ENCODE results near the gene P2RX7. TPM values are rescaled to one million over a fixed set of nuclear protein-coding genes. Genes with fewer than 3 reads are reported as not detected.

Gene P2RX7
- total and polyA plus RNA-seq, 4 experiments from 2014 or later, result 3.8 to 8.6 (median 7.1) TPM

DNA sequence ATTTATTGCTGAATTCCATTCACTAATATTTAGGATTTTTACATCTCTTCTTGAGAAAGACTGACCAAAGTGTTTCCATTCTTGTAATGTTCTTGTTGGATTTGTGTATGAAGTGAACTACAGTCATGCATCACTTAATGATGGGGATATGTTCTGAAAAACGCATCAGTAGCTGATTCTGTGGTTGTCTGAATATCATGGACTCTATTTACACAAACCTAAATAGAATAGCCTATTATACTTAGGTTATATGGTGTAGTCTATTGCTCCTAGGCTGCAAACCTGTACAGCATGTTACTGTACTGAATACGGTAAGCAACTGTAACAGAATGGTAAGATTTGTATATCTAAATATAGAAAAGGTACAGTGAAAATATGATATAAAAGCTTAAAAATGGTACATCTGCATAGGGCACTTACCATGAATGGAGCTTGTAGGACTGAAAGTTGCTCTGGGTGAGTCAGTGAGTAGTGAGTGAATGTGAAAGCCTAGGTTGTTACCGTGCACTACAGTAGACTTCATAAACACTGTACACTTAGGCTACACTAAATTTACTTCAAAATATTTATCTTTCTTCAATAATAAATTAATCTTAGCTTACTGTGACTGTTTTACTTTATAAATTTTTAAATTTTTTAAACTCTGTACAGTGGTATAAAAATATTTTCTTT lies 49.7 kb downstream of the P2RX7 start:
- ChIA-PET POLR2A (ENCODE audit: partially characterized antibody) (interaction anchor here (0.9 kb wide), 1 partner anchor 9 kb away, joined by 3 read pairs; no protein-coding TSS in a partner anchor), CTCF (ENCODE audit: partially characterized antibody) (interaction anchor here (1.2 kb wide), 1 partner anchor 89 kb away, joined by 3 read pairs; no protein-coding TSS in a partner anchor)
- no peaks in the 10 kb centered on the region for H3K4me1 ChIP-seq (ENCODE audit: insufficient read depth, low read length)
- intact Hi-C loops (cut with micrococcal nuclease), result no loop called here
- H3K27ac Mint-ChIP-seq, result no peak overlapping the region
- no peak overlapping the region for H3K4me3 Mint-ChIP-seq
- H3K27me3 ChIP-seq (ENCODE audit: insufficient read depth, low read length), result no peaks in the 10 kb centered on the region
- H3K4me1 Mint-ChIP-seq, result no peaks in the 10 kb centered on the region
- peaks cover under 1 to 20% of the 10 kb centered on the region in 2 donors for H3K36me3 Mint-ChIP-seq
- no peaks in the 10 kb centered on the region for H3K27me3 Mint-ChIP-seq
- no peaks in the 10 kb centered on the region for H3K36me3 ChIP-seq (ENCODE audit: insufficient read depth, low read length)
- no peak overlapping the region for H3K27ac ChIP-seq (ENCODE audit: low read depth, low read length)
- no peak for DNase-seq
- H3K4me3 ChIP-seq (ENCODE audit: low read length in 2 of 2), result no peak overlapping the region
- no peaks in the 10 kb centered on the region for H3K9me3 ChIP-seq (ENCODE audit: control insufficient read depth in 1 of 2, low read length in 2 of 2)
- peaks cover 0 to 8% (median 2%) of the 10 kb centered on the region in 8 donors for H3K9me3 Mint-ChIP-seq

DNA sequence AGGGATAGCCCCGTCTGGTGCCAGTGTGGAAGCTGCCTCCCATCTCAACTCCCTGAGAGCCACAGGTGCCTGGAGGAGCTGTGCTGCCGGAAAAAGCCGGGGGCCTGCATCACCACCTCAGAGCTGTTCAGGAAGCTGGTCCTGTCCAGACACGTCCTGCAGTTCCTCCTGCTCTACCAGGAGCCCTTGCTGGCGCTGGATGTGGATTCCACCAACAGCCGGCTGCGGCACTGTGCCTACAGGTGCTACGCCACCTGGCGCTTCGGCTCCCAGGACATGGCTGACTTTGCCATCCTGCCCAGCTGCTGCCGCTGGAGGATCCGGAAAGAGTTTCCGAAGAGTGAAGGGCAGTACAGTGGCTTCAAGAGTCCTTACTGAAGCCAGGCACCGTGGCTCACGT lies 51.7 kb downstream of the P2RX7 start:
- no peaks in the 10 kb centered on the region for H3K9me3 ChIP-seq (ENCODE audit: control insufficient read depth in 1 of 2, low read length in 2 of 2)
- no peak for DNase-seq
- no peak overlapping the region for H3K4me3 ChIP-seq (ENCODE audit: low read length in 2 of 2)
- Mint-ChIP-seq H3K27me3 (no peaks in the 10 kb centered on the region), H3K9me3 (peaks cover 0 to 8% (median 2%) of the 10 kb centered on the region in 8 donors), H3K4me1 (no peaks in the 10 kb centered on the region), H3K36me3 (peaks cover 0 to 15% of the 10 kb centered on the region in 2 donors), H3K4me3 (no peak overlapping the region), H3K27ac (no peak overlapping the region)
- H3K4me1 ChIP-seq (ENCODE audit: insufficient read depth, low read length), result no peaks in the 10 kb centered on the region
- intact Hi-C loops (cut with micrococcal nuclease), result no loop called here
- ChIA-PET POLR2A (ENCODE audit: partially characterized antibody) (no interaction called here), CTCF (ENCODE audit: partially characterized antibody) (interaction anchor here (1.0 kb wide), 1 partner anchor 1082 kb away, joined by 3 read pairs; no protein-coding TSS in a partner anchor)
- no peaks in the 10 kb centered on the region for H3K27me3 ChIP-seq (ENCODE audit: insufficient read depth, low read length)
- no peak overlapping the region for H3K27ac ChIP-seq (ENCODE audit: low read depth, low read length)
- no peaks in the 10 kb centered on the region for H3K36me3 ChIP-seq (ENCODE audit: insufficient read depth, low read length)

DNA sequence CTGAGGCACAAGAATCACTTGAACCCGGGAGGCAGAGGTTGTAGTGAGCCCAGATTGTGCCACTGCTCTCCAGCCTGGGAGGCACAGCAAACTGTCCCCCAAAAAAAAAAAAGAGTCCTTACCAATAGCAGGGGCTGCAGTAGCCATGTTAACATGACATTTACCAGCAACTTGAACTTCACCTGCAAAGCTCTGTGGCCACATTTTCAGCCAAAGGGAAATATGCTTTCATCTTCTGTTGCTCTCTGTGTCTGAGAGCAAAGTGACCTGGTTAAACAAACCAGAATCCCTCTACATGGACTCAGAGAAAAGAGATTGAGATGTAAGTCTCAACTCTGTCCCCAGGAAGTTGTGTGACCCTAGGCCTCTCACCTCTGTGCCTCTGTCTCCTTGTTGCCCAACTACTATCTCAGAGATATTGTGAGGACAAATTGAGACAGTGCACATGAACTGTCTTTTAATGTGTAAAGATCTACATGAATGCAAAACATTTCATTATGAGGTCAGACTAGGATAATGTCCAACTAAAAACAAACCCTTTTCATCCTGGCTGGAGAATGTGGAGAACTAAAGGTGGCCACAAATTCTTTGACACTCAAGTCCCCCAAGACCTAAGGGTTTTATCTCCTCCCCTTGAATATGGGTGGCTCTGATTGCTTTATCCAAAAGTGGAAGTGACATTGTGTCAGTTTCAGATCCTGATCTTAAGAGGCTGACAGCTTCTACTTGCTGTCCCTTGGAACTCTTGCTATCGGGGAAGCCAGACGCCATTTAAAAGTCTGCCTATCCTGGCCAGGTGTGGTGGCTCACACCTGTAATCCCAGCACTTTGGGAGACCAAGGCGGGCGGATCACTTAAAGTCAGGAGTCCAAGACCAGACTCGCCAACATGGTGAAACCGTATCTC lies 52.6 kb downstream of the P2RX7 start:
- Mint-ChIP-seq H3K4me1 (no peaks in the 10 kb centered on the region), H3K4me3 (no peak overlapping the region), H3K27ac (no peak overlapping the region), H3K9me3 (peaks cover 0 to 8% (median 2%) of the 10 kb centered on the region in 8 donors), H3K27me3 (no peaks in the 10 kb centered on the region), H3K36me3 (peaks cover 0 to 11% of the 10 kb centered on the region in 2 donors)
- Histone ChIP-seq H3K4me3 (ENCODE audit: low read length in 2 of 2) (no peak overlapping the region), H3K27me3 (ENCODE audit: insufficient read depth, low read length) (no peaks in the 10 kb centered on the region), H3K27ac (ENCODE audit: low read depth, low read length) (no peak overlapping the region), H3K9me3 (ENCODE audit: control insufficient read depth in 1 of 2, low read length in 2 of 2) (no peaks in the 10 kb centered on the region), H3K4me1 (ENCODE audit: insufficient read depth, low read length) (no peaks in the 10 kb centered on the region), H3K36me3 (ENCODE audit: insufficient read depth, low read length) (no peaks in the 10 kb centered on the region)
- CTCF ChIA-PET (ENCODE audit: partially characterized antibody), result interaction anchor here (0.7 to 1.3 kb wide), 4 partner anchors 71 to 1081 kb away, joined by 3 read pairs; no protein-coding TSS in a partner anchor
- POLR2A ChIA-PET (ENCODE audit: partially characterized antibody), result no interaction called here
- intact Hi-C loops (cut with micrococcal nuclease), result no loop called here
- no peak for DNase-seq

DNA sequence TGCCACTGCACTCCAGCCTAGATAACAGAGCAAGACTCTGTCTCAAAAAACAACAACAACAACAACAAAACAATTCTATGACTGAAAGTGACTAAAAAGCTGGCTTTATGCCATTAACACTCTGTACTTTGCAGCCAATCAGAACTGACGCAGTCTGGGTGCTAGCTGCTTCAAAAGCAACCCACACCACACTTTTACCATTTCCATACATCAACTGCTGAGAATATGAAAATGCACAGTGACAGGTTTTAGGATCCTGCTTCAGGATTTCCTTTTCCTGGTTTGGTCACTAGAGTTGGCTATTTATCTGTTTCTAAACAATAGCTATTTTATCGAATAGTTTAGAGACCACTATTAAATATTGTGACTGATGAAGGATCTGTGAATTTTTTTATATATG lies 54.1 kb downstream of the P2RX7 start:
- H3K27me3 Mint-ChIP-seq, result no peaks in the 10 kb centered on the region
- ChIA-PET CTCF (ENCODE audit: partially characterized antibody) (interaction anchor here (1.3 kb wide), 1 partner anchor 243 kb away, joined by 3 read pairs; no protein-coding TSS in a partner anchor), POLR2A (ENCODE audit: partially characterized antibody) (no interaction called here)
- H3K27ac Mint-ChIP-seq, result no peak overlapping the region
- Histone ChIP-seq H3K36me3 (ENCODE audit: insufficient read depth, low read length) (no peaks in the 10 kb centered on the region), H3K4me1 (ENCODE audit: insufficient read depth, low read length) (no peaks in the 10 kb centered on the region), H3K9me3 (ENCODE audit: control insufficient read depth in 1 of 2, low read length in 2 of 2) (no peaks in the 10 kb centered on the region), H3K27me3 (ENCODE audit: insufficient read depth, low read length) (no peaks in the 10 kb centered on the region), H3K4me3 (ENCODE audit: low read length in 2 of 2) (no peak overlapping the region), H3K27ac (ENCODE audit: low read depth, low read length) (no peak overlapping the region)
- no peak overlapping the region for H3K4me3 Mint-ChIP-seq
- intact Hi-C loops (cut with micrococcal nuclease), result no loop called here
- H3K36me3 Mint-ChIP-seq, result peaks cover 0 to 6% of the 10 kb centered on the region in 2 donors
- DNase-seq, result no peak
- peaks cover 0 to 2% (median 0%) of the 10 kb centered on the region in 4 donors for H3K4me1 Mint-ChIP-seq
- H3K9me3 Mint-ChIP-seq, result peaks cover 0 to 6% (median 0%) of the 10 kb centered on the region in 8 donors

DNA sequence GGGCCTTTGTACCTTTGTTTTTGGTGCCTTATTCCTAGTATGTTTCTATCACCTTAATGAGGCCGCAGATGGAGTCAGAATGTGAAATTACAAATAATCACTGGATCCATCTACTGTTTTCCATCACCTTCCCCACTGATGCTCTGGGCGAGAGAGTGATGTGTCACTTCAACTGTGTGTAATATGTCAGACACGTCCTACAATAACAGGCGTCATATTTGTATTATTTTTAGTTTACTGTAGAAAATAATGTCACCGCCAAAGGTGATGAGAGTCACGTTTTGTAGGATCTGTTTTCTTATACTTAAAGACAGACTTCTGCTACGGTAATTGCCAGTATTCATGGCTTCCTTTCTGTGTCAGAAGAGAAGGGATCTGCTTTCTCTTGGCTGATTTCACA lies 54.8 kb downstream of the P2RX7 start:
- H3K27ac ChIP-seq (ENCODE audit: low read depth, low read length), result no peak overlapping the region
- no peak overlapping the region for H3K4me3 ChIP-seq (ENCODE audit: low read length in 2 of 2)
- Mint-ChIP-seq H3K36me3 (no peaks in the 10 kb centered on the region), H3K27me3 (no peaks in the 10 kb centered on the region), H3K9me3 (peaks cover 0 to under 1% (median 0%) of the 10 kb centered on the region in 8 donors), H3K27ac (peak overlapping the region in 1 of 7 donors; percentile 30), H3K4me1 (peaks cover 0 to 2% (median 0%) of the 10 kb centered on the region in 4 donors), H3K4me3 (no peak overlapping the region)
- no peaks in the 10 kb centered on the region for H3K27me3 ChIP-seq (ENCODE audit: insufficient read depth, low read length)
- no peaks in the 10 kb centered on the region for H3K4me1 ChIP-seq (ENCODE audit: insufficient read depth, low read length)
- intact Hi-C loops (cut with micrococcal nuclease), result no loop called here
- ChIA-PET POLR2A (ENCODE audit: partially characterized antibody) (no interaction called here), CTCF (ENCODE audit: partially characterized antibody) (no interaction called here)
- DNase-seq, result no peak
- no peaks in the 10 kb centered on the region for H3K9me3 ChIP-seq (ENCODE audit: control insufficient read depth in 1 of 2, low read length in 2 of 2)
- no peaks in the 10 kb centered on the region for H3K36me3 ChIP-seq (ENCODE audit: insufficient read depth, low read length)

DNA sequence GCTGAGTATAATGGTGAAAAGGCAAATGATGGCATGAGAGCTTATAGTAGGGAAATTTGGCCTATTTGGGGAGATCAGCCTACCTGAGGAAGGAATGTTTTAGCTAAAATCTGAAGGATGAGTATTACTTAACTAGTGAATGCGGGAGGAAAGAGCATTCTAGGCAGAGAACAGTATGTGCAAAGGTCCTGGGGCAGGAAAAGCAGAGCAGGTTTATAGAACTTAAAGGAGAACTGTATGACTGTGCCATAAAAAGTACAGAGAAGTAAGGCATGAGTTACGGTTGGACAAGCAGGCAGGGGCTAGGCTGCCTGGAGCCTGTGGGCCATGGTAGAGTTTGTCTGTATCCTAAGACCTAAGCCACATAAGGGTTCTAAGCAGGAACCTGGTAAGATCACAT lies 55.6 kb downstream of the P2RX7 start:
- H3K36me3 Mint-ChIP-seq, result no peaks in the 10 kb centered on the region

DNA sequence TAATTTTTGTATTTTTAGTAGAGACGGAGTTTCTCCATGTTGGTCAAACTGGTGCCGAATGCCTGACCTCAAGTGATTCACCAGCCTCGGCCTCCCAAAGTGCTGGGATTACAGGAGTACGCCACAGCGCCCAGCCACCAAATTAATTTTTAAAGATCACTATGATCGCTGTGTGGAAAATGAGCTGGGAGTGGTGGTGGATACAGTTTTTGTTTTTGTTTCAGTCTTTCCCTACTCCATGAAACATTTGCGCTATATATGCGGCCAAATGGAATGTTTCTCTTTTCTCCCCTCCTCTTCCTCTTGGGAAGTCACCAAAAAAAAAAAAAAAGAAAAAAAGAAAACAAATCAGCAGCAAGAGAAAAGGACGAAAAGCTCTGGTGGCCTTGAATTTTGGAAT lies 56.5 kb downstream of the P2RX7 start:
- H3K27ac Mint-ChIP-seq, result no peak overlapping the region
- H3K27me3 ChIP-seq (ENCODE audit: insufficient read depth, low read length), result no peaks in the 10 kb centered on the region
- H3K4me1 Mint-ChIP-seq, result peaks cover 0 to 2% (median 0%) of the 10 kb centered on the region in 4 donors
- no peaks in the 10 kb centered on the region for H3K9me3 Mint-ChIP-seq
- no peaks in the 10 kb centered on the region for H3K27me3 Mint-ChIP-seq
- H3K4me3 ChIP-seq (ENCODE audit: low read length in 2 of 2), result no peak overlapping the region
- H3K36me3 Mint-ChIP-seq, result no peaks in the 10 kb centered on the region
- intact Hi-C loops (cut with micrococcal nuclease), result no loop called here
- CTCF ChIA-PET (ENCODE audit: partially characterized antibody), result interaction anchor here (1.2 to 1.6 kb wide), 2 partner anchors 10 to 18 kb away, joined by 3 to 7 read pairs; no protein-coding TSS in a partner anchor
- no peaks in the 10 kb centered on the region for H3K36me3 ChIP-seq (ENCODE audit: insufficient read depth, low read length)
- no peak overlapping the region for H3K27ac ChIP-seq (ENCODE audit: low read depth, low read length)
- no peak overlapping the region for H3K4me3 Mint-ChIP-seq
- H3K9me3 ChIP-seq (ENCODE audit: control insufficient read depth in 1 of 2, low read length in 2 of 2), result no peaks in the 10 kb centered on the region
- POLR2A ChIA-PET (ENCODE audit: partially characterized antibody), result no interaction called here
- H3K4me1 ChIP-seq (ENCODE audit: insufficient read depth, low read length), result no peaks in the 10 kb centered on the region
- no peak for DNase-seq

More for the DNA sequence above, 55.6 kb downstream of the P2RX7 start:
- no peak for DNase-seq
- no peaks in the 10 kb centered on the region for H3K36me3 ChIP-seq (ENCODE audit: insufficient read depth, low read length)
- Mint-ChIP-seq H3K27ac (no peak overlapping the region), H3K27me3 (no peaks in the 10 kb centered on the region), H3K9me3 (no peaks in the 10 kb centered on the region), H3K4me3 (no peak overlapping the region), H3K4me1 (peaks cover 0 to 2% (median 0%) of the 10 kb centered on the region in 4 donors)
- no peaks in the 10 kb centered on the region for H3K9me3 ChIP-seq (ENCODE audit: control insufficient read depth in 1 of 2, low read length in 2 of 2)
- intact Hi-C loops (cut with micrococcal nuclease), result no loop called here
- ChIA-PET POLR2A (ENCODE audit: partially characterized antibody) (no interaction called here), CTCF (ENCODE audit: partially characterized antibody) (no interaction called here)
- no peaks in the 10 kb centered on the region for H3K27me3 ChIP-seq (ENCODE audit: insufficient read depth, low read length)
- no peak overlapping the region for H3K4me3 ChIP-seq (ENCODE audit: low read length in 2 of 2)
- H3K4me1 ChIP-seq (ENCODE audit: insufficient read depth, low read length), result no peaks in the 10 kb centered on the region
- H3K27ac ChIP-seq (ENCODE audit: low read depth, low read length), result no peak overlapping the region
